Suppressor macrophage (primary cell): ENCODE data around the gene VWA5A.
"Not testable (repeated sequence)": the region's sequence is repeated elsewhere in the genome, so short reads cannot be mapped to it uniquely, and the experiment has no call there.

Experiments used
- DNase-seq, 4 experiments: peaks; one replicate each; pipeline ENCODE4 v3.0.0-alpha.2; 2020 to 2022

The VWA5A gene

GRCh38 chr11:124094731-124095130, 20.5 kb upstream of the VWA5A start:
- no peak for DNase-seq

GRCh38 chr11:124096364-124096763, 18.9 kb upstream of the VWA5A start:
- DNase-seq, result no peak

GRCh38 chr11:124098141-124098540, 17.1 kb upstream of the VWA5A start:
- no peak for DNase-seq

GRCh38 chr11:124101737-124102136, 13.5 kb upstream of the VWA5A start:
- peak; percentile 16 to 82 (median 58) for DNase-seq

- DNase-seq, result peak; percentile 23 to 68 (median 52)
These were observed 7.1 kb upstream of the VWA5A start for GRCh38 chr11:124108156-124108555.

DNA sequence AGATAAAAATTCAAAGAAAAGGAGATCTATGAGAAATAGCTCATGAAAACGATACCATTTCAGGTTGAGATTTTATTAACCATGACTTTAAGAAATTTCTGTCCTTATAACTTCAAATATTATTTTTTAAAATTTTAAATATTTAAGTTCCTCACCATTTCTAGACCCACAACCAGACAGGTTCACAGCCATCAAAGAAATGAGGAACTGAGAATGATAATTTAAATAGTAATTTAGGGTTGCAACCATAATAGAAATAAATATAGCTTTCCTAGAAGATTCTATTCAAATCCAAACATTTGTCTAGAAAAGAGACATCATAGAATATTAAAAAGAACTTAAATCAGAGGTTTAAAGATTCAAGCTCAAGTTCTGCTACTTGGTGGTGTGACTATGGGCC, 5.9 kb upstream of the VWA5A start:
- DNase-seq, result peak in 1 of 4 experiments; percentile 10

- peak in 2 of 4 experiments; percentile 36 to 48 for DNase-seq
These were observed 5.0 kb upstream of the VWA5A start for GRCh38 chr11:124110201-124110600.

- DNase-seq, result peak; percentile 28 to 72 (median 56)
These were observed 1.4 kb upstream of the VWA5A start for GRCh38 chr11:124113890-124114289.

DNA sequence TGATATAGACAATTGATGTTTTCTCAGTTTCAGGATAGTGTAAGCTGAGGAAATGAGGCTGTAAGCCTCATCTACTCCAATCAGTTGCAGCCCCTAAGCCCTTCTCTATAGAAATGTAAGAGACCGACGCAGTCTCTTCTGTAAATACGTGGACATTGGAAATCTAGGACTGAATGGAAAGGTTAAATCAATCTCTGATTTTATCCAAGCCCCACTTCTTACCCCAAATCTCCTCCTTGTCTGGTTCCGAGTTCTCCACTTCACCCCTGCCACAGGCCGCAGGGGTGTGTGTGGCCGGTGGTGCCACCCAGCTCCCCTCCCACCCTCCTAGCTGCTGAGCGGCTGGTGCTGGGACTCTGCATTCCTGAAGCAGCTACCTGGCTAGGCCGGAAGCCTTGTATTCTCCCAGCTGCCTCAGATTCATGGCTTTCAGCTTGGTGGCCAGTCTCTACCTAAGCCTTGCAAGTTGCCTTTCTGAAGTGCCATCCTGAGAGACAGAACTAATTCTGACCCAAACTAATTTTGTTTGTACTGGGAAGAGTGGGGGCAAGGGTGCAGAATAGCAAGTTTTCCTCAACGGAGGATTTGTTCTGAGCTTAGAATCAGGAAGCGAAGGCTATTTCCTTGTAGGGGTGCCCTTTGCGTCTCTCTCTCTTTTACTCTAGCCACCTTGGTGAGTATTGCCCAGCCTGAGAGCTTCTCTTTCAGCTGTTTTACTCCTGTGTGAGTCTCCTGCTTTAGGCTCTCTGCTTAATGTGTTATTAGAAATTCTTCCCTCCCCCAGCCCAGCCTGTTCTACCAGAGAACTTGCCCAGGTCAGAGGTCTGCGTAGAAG, 749 bp downstream of the VWA5A start:
- peak in 3 of 4 experiments; percentile 13 to 43 (median 30) for DNase-seq

DNA sequence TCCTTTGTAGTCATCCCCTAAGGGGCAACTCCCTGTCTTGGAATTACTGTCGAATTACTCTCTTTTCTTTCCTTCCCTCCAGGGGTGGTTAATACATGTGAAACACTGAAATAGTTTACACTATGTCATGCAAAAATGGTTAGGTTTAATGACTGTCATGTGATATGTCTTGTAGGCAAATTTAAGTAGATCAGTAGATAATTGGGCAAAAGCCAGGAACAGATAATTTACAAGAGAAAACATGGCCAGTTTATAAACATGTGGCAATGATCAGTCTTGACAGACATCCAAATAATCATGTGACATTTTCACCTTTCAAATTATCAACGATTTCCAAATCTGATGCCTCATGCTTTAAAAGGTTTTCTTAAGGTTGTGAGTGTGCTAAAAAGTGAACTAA, 3.9 kb downstream of the VWA5A start:
- DNase-seq, result no peak

DNA sequence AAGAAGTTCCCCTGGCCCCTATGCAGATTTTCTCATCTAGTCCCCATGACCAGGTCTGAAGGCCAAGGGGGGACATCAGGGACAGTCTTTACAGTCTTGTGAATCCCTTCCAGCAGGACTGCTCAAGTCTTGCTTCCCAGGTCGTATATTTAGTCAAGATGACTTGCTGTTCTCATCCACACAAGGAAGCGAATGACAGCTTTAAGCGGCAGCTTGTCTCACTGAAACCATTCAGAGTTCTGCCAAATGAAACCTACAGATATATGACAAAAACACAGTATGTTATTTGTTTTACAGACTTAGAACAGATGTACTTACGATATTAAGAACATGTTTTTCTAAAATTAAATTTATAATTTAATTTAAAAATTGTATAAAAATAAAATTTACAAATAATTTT, 5.6 kb downstream of the VWA5A start:
- no peak for DNase-seq

DNA sequence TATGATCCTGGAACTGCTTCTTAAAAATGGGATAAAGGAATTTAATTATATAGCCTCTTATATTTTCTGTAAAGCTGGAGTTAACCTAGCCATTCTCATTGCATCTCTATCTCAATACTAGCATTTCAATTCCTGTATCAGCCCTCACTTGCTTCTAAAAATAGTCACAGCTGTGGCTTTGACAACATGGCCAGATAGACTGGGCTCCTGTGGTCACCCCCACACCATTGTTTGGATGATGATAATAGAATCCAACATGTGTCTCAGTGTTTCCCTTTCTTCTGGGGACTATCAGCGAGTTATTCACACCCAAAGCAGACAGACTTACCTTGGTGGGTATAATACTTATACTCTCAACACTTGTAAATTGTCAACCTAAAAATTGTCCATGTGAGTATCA, 6.9 kb downstream of the VWA5A start:
- no peak for DNase-seq

- DNase-seq, result no peak
These were observed 8.4 kb downstream of the VWA5A start for GRCh38 chr11:124123622-124124021.

GRCh38 chr11:124127134-124127533, 11.9 kb downstream of the VWA5A start:
- not testable (repeated sequence) for DNase-seq

DNA sequence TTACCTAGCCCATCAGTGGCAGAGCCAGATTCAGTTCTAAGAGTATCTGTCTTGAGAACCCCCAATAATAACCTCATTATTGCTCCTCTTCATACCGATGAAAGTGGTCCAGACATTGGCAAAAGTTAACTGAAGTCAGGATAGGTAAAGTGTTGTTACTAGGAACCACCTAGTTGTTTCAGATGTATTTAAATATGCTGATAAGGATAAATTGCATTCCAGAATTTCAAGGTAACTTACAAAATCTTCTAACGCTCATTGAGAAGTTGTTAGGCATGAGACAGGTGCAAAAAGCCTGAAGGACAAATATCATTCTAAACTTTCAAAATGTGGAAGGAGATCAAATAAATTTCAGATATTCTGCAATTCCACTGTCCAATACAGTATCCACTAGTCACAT, 27.8 kb downstream of the VWA5A start:
- no peak for DNase-seq

DNA sequence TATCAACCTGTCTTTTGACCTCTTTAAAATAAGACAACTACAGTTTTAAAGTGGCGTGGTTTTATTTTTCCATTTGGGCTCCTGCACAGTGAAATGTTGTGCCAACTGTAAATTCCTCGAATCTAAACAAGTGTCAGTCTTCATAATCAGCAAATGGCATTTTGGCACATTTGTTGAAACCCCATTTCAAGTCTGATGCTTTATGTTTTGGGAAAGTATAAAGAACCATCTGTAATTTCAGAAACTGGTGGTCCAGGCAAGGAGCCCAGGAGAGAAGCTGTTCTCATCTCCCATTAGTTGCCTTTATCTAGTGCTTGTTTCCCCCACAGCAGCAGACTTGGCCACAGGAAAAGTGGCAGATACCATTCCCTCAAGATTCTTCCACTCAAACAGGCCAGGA, 32.7 kb downstream of the VWA5A start:
- no peak for DNase-seq

DNA sequence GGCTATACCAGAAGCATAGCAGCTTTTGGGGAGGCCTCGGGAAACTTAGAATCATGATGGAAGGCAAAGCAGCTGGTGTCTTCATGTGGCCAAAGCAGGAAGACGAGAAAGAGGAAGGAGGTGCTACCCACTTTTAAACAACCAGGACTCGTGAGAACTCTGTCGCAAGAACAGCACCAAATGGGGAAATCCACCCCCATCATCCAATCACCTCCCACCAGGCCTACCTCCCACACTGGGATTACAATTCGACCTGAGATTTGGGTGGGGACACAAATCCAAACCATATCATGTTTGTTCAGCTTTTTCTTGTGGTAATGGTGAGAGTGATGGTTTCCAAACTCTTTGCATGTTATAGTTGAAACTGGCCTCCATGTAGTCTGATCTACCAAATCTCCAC, 35.4 kb downstream of the VWA5A start:
- DNase-seq, result peak; percentile 18 to 62 (median 57)

GRCh38 chr11:124152770-124153407, 37.6 kb downstream of the VWA5A start:
- DNase-seq, result no peak

- DNase-seq, result no peak
These were observed 38.6 kb downstream of the VWA5A start for GRCh38 chr11:124153821-124154220.

DNA sequence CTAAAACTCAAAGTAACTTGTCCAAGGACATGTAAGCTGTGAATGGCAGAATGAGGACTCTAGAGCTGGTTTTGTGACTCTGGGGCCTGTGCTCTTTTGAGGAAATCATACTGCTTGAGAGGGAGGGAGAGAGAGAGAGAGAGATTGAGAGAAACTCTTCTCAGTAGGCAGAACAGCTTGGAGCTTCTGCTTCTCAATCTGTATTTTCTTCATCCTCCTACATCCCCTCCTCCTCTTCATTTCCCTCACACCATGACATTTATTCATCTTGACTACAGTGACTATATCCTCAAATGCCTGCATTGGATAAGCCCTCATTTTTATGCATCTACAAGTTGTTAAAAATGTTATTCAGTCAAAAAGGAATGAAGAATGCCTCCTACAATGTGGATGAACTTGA, 44.2 kb downstream of the VWA5A start:
- DNase-seq, result peak in 3 of 4 experiments; percentile 2 to 11 (median 8)

DNA sequence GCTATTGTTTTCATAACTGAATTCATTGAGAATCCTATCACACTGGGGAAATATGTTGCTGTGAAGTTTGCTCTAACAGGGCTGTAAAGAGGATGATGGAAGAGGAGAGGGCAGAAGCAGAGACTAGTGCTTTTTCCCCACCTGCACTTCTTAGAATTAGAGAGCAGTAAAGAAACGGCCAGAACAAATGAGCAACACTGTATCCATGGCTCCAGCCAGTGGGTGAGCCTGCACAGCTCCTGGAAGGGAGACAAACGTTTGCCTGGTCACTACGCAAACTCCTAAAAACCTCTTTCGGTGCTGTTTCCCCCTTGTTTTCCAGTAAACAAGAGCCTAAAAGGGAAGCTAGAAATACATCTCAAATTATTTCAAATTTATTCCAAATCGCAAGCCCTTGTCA, 45.7 kb downstream of the VWA5A start:
- no peak for DNase-seq

- DNase-seq, result no peak
These were observed 52.6 kb downstream of the VWA5A start for GRCh38 chr11:124167826-124168231.

DNA sequence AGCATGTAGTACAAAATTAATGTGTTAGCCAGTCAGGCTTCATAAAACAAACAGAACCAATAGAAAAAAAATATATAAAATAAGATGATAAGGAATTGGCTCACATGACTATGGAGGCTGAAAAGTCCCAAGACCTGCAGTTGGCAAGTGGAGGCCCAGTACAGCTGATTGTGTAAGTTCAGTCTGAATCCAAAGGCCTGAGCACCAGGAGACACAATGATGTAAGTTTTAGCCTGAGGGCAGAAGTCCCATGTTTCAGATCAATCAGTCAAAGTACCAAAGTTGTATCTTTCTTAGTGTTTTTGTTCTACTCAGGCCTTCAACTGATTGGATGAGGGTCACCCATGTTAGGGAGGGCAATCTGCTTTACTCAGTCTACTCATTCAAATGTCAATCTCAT, 53.5 kb downstream of the VWA5A start:
- no peak for DNase-seq

DNA sequence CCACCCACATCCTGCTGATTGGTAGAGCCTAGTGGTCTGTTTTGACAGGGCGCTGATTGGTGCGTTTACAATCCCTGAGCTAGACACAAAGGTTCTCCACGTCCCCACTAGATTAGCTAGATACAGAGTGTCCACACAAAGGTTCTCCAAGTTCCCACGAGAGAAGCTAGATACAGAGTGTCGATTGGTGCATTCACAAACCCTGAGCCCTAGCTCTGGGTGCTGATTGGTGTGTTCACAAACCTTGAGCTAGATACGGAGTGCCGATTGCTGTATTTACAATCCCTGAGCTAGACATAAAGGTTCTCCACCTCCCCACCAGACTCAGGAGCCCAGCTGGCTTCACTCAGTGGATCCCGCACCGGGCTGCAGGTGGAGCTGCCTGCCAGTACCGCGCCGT, 55.1 kb downstream of the VWA5A start:
- not testable (repeated sequence) for DNase-seq
